ENCODE data around the gene FMN1.

Gene FMN1

DNA sequence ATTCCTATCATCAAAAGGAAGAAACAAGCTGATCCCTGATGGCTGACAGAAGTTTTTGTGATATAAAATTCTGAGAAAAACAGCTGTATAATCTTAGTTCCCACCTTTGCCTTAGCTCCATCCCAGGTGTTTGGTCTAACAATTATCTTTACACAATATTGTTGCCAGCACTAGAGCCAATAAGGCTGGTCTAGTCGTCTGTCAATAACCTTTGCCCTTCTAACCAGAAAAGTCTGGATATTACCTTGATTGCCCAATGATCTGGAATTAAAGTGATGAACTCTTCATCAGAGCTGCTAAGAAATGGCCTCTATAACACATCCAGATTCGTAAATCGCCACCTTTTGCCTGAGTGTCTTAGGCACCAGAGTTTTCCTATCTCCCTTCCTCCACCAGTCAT, 98.4 kb downstream of the FMN1 start:
- POLR2A ChIA-PET = no interaction called here
- DNase-seq (ENCODE audit: low read depth, low spot score) = no peak
- H3K4me3 ChIP-seq (ENCODE audit: low read depth, low read length) = no peak overlapping the region
- CTCF ChIA-PET = interaction anchor here (0.8 to 38.1 kb wide), 3 partner anchors 9 to 33 kb away, joined by 3 to 813 read pairs (median 24); no protein-coding TSS in a partner anchor
- TF ChIP-seq, protein P1, sequence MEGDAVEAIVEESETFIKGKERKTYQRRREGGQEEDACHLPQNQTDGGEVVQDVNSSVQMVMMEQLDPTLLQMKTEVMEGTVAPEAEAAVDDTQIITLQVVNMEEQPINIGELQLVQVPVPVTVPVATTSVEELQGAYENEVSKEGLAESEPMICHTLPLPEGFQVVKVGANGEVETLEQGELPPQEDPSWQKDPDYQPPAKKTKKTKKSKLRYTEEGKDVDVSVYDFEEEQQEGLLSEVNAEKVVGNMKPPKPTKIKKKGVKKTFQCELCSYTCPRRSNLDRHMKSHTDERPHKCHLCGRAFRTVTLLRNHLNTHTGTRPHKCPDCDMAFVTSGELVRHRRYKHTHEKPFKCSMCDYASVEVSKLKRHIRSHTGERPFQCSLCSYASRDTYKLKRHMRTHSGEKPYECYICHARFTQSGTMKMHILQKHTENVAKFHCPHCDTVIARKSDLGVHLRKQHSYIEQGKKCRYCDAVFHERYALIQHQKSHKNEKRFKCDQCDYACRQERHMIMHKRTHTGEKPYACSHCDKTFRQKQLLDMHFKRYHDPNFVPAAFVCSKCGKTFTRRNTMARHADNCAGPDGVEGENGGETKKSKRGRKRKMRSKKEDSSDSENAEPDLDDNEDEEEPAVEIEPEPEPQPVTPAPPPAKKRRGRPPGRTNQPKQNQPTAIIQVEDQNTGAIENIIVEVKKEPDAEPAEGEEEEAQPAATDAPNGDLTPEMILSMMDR (IDR thresholded peaks at IDR 0.05; ENCODE audit: insufficient read depth, low read length, missing control alignments) = no peak

DNA sequence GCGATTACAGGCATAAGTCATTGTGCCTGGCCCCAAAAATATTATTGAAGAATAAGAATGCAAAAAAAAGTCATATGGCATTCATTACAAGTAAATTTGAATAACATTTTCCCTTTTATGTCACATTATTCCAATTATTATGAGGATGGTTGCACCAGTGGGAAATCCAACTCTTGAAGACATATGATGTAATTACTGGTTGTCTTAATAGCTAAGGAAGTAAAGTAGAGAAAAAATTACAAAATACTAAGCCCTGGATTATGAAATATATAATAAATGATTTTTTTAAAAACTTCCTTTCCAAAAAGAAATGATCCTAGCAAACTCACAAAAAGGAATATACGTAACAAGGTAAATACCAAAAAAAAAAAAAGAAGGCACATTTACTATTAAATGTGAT, 98.9 kb downstream of the FMN1 start:
- H3K4me3 ChIP-seq (ENCODE audit: low read depth, low read length) = no peak overlapping the region
- TF ChIP-seq, protein P1 (IDR thresholded peaks at IDR 0.05; ENCODE audit: insufficient read depth, low read length, missing control alignments) = no peak
- DNase-seq (ENCODE audit: low read depth, low spot score) = no peak
- ChIA-PET POLR2A (no interaction called here), CTCF (interaction anchor here (0.8 to 38.1 kb wide), 3 partner anchors 8 to 34 kb away, joined by 3 to 813 read pairs (median 24); no protein-coding TSS in a partner anchor)

DNA sequence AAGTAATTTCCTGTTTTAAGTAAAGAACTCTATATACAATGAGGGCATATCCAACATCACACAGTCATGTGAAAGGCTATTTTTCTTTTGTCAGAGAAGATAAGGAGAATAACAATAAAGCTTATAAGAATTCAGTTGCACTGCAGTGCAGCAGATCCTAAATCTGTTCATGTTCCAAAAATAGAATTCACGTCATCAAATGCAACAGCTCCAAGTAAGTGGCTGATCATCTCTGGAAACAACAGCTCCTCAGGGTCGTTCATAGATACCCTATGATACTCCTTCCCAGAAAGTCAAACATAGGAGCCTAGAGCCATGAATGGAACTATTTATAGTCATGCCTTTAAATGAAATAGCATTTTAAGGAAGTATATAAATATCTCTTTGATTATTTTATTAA, 100.2 kb downstream of the FMN1 start:
- H3K4me3 ChIP-seq (ENCODE audit: low read depth, low read length) = no peak overlapping the region
- TF ChIP-seq, protein P1 (IDR thresholded peaks at IDR 0.05; ENCODE audit: insufficient read depth, low read length, missing control alignments) = no peak
- ChIA-PET CTCF (interaction anchor here (38.1 kb wide), 1 partner anchor 35 kb away, joined by 813 read pairs; no protein-coding TSS in a partner anchor), POLR2A (no interaction called here)
- DNase-seq (ENCODE audit: low read depth, low spot score) = no peak

DNA sequence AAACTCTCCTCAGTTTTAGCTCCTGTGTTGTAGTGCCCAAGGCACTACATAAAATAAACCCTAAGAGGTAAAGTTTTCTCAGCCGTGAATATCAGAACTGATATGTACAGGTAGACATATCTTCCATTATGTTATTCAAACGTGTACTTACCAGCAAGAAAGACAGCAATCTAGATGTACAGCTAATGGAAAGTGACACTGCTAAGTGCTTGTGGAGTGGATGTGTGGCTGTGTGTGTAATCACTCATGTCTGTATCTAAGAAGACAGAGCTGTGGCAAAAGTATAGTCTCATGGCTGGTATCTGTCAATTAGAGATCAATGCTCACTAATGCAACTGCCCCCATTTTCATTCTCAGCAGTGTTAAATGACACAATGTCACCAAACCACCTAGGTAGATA, 101.3 kb downstream of the FMN1 start:
- no peak overlapping the region for H3K4me3 ChIP-seq (ENCODE audit: low read depth, low read length)
- ChIA-PET CTCF (interaction anchor here (0.7 to 38.1 kb wide), 4 partner anchors 13 to 123 kb away, joined by 3 to 813 read pairs (median 4); no protein-coding TSS in a partner anchor), POLR2A (interaction anchor here (1.0 kb wide), 1 partner anchor 10 kb away, joined by 3 read pairs; no protein-coding TSS in a partner anchor)
- no peak for DNase-seq (ENCODE audit: low read depth, low spot score)
- TF ChIP-seq, protein P1 (IDR thresholded peaks at IDR 0.05; ENCODE audit: insufficient read depth, low read length, missing control alignments) = no peak

DNA sequence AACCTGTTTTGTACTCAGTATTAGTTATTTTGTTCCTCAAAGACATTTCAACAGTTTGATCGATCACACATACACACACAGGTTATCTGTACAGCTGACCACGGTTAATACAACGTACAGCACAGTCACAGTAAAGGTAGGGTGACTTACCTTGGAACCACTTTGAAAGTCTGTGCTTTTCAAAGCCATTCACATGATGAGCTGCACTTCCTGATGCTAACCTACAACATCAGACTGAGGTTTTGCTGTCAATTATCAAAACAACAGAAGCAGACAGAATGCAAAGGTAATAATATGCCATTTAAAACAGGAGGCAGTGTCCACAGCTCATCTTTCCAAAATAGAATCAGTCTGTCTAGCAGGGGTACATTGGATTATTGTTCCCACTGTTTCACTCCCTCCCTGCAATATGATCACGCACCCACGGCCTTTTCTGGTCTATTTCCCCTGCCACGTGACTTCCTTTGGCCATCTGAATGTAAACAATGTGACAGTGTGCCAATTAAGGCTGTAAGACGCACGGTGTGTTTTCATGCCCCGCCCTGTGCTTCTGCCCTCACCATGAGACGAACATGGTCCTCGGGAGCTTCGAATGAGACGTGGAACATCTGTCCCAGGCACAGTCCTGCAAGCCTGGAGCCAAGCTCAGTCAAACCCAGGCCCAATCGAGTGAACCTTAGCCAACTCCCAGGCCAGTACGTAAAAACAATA, 102.4 kb downstream of the FMN1 start:
- TF ChIP-seq, protein P1 (IDR thresholded peaks at IDR 0.05; ENCODE audit: insufficient read depth, low read length, missing control alignments) = no peak
- CTCF ChIA-PET = interaction anchor here (0.7 to 38.1 kb wide), 4 partner anchors 14 to 124 kb away, joined by 3 to 813 read pairs (median 4); no protein-coding TSS in a partner anchor
- POLR2A ChIA-PET = no interaction called here
- no peak for DNase-seq (ENCODE audit: low read depth, low spot score)
- H3K4me3 ChIP-seq (ENCODE audit: low read depth, low read length) = no peak overlapping the region
